NCI-H748 (cell line): ENCODE measurements around the gene TMEM234.

Experiments used
- DNase-seq: peaks from one replicate; lab custom pipeline; 2025; ENCODE audit not compliant: unreplicated experiment; lab: John Stamatoyannopoulos, UW

The TMEM234 gene

DNA sequence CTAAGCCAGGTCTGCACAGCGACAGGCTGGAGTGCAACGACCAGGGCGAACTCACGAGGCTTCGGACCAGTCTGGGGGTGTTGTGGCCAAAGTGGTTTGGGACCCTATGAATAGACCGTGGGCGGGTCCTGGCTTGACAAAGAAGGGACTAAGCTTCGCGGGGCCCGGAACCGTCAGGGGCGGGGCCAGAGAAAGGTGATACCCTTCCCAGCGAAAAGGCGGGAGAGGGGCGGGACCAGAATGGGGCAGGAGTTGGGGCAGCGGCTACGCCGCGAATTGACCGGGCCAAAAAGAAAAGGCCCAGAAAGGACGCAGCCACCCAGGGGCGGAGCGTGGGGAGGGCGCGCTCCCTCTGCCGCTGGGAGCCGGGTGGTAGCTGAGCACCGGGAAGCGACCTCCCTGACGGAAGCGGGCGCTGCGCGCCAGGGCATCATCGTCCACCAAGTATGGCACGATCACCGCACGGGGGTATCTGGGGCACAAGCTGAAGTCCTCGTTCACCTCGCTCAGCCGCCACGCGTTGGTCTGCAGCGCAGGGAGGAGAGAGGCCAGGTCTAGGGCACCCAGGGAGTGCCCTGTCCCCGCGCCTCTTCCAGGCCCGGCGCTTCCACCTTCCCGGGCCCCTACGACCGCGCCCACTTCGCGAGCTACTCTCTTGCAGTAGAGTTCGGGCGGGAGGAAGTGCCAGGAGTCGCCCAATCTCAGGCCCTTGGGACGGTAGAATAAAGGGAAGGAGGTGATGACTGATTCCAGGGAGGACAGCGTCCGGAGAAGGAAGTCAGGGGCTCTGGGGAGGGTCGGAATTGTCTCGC, 18.2 kb upstream of the TMEM234 start:
- peak; percentile 94 for DNase-seq

- DNase-seq: peak; percentile 73
These were observed 17.6 kb upstream of the TMEM234 start for GRCh38 chr1:32239790-32240139.

GRCh38 chr1:32239337-32239736, 17.2 kb upstream of the TMEM234 start:
- DNase-seq: peak; percentile 51

GRCh38 chr1:32234792-32235191, 12.6 kb upstream of the TMEM234 start:
- no peak for DNase-seq

DNA sequence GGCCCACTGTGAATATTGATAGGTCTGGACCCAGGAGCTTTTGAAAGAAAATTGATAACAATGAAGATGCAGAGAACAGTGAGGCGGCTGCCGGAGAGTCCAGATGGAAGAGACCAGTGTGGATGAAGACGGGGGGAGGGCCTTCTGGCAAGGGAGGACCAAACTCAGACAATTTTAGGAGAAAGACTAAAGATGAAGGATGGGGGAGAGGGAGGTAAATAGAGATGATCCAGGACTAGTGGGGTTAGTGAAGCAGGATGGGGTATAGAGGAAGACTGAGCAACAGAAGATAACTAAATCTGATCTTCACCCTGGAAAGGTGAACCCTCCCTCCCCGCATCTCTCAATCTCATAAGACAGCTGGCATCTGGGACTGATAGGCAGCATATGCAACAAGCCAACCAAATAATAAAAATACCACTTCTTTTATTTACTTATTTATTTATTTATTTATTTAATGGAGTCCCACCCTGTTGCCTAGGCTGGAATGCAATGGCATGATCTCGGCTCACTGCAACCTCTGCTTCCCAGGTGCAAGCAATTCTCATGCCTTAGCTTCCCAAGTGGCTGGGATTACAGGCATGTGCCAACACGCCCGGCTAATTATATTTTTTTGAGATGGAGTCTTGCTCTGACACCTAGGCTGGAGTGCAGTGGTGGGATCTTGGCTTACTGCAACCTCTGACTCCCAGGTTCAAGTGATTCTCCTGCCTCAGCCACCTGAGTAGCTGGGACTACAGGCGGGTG, 10.6 kb upstream of the TMEM234 start:
- no peak for DNase-seq

DNA sequence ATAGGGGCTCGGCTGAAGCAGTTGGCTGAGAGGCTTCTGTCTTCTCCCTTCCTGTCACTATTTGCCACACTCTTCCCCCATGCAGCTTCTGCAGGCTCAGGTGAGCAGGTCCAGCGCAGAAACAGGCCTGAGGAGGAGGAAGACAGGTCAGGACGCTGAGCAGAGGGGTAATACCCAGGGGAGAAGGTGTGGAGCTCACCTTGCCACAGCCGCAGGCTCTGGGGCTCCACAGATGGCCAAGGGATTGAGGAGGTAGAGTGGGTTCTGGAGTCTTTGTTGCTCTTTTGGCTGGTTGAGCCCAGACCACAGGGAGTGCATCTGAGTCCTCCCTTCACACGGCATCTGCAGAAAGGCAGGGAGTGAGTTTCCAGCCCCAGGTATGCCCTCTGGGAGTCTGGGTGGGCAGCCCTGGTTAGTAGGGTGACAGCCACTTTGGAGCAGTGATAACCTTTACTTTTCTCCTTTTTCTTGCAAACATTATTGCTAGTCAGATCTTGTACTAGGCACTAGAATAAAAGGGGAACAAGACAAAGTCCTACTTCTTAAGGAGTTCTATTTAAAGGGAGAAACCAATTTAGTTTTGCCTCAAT, 9.8 kb upstream of the TMEM234 start:
- no peak for DNase-seq

- DNase-seq: no peak
These were observed 6.6 kb upstream of the TMEM234 start for GRCh38 chr1:32228771-32229170.

- DNase-seq: no peak
These were observed 2.1 kb upstream of the TMEM234 start for GRCh38 chr1:32224285-32224684.

GRCh38 chr1:32223683-32224082, 1.5 kb upstream of the TMEM234 start:
- DNase-seq: no peak

DNA sequence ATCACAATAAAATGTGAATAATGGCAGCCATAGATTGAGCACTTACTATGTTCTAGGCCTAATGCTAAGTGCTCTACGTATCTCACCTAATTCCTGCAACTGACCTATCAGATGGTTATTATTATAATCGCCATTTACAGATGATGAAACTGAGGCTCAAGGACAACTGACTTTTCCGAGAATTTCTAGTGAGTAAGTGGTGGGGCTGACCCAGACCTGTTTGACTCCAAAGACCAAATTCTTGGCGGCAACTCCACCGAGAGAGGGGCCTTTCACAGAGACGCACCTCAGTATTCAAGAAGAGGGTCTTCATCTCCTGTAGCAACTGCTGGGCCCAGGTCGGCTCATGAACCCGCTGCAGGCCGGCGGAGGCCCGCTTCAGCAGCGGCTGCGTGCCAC, 573 bp downstream of the TMEM234 start:
- DNase-seq: no peak

DNA sequence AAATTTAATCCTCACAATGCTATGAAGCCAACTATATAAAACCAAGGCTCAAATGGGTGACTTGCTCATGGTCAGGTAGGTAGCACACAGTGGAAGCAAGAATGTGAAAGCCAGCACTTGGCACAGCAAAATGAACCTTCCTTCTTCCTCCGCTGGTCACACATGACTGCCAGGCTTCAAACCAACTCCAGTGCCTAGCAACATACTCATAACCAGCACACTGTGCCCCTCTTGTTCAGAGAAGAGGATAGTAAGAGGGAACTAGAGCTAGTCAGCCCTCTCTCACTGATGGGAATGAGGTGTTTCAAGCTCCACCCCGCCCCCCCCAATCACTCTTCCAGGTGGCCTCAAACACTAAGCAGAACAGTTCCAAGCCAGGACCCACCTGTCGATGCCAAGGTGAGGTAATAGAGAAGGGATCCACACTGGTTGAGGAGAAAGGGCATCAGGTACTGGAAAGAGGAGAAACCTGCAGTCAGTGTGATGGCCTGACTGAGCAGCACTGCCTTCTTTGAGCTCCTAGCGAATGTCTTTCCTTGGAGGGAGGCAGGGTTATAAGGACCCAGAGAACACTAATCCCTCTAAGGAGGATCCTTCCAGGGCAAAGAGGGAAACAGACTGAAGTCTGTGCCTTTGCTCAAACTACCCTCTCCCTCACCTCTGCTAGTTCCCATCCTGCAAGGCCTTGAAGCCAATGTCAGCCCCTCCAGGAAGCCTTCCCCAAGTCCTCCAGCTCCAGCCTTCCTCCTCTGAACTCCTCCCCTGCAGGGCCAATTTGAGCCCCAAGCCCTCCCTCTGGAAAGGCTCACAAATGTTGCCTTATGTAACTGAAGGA, 1.2 kb downstream of the TMEM234 start:
- no peak for DNase-seq

DNA sequence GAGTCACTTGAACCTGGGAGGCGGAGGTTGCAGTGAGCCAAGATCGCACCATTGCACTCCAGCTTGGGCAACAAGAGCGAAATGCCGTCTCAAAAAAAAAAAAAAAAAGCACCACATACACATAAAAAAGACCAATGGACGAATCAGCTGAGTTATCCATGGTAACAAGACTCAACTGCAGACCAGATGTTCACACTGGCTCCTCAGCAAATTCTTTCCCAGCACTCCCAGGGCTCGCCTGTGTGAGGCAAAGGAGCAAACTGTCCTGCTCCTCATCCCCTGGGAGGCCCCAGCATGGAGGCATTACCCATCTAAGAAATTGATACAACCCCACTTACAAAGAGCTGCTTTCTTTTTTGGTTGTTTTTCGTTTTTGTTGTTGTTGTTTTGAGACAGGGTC, 3.1 kb downstream of the TMEM234 start:
- DNase-seq: no peak

DNA sequence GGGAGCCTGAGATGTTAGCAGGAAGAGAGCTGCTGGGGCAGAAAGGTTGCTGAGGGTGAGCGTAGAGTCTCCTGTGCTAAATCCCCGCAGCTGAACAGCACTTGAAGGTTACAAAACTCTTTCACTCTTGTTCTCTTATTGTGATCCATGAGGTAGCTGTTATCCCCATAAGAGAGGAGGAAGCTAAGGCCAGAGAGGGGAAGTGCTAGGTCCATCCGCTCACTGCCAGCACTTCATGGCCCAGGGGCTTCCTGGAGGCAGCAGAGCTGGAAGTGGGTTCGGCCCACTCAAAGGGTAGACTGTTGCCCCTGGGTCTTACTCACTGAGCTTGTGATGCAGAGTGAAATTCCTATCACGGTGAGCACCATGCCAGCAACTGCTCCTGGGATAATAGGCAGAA, 5.6 kb downstream of the TMEM234 start:
- DNase-seq: no peak

GRCh38 chr1:32215629-32216480, 6.3 kb downstream of the TMEM234 start:
- DNase-seq: peak; percentile 56

DNA sequence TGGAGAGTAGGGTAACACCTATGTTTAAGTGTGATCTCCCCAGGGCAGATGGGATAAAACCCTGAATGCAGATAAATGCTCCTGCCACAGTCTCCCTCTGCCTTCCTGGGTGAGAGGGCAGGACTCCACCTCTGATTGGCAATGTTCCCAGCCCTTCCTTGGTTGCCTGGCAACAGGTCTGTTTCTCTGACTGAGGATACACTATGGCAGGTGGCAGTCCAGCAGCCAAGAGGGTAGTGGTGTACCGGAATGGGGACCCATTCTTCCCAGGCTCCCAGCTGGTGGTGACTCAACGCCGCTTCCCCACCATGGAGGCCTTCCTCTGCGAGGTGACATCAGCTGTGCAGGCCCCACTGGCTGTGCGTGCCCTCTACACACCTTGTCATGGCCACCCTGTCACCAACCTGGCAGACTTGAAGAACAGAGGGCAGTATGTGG, 13.2 kb downstream of the TMEM234 start, which contains the start of gene DCDC2B:
Gene DCDC2B (plus strand): TSS at position 199 of the 438 bp plus-strand sequence. CDS start 5 bp downstream, at position 204.
- DNase-seq: peak; percentile 87

DNA sequence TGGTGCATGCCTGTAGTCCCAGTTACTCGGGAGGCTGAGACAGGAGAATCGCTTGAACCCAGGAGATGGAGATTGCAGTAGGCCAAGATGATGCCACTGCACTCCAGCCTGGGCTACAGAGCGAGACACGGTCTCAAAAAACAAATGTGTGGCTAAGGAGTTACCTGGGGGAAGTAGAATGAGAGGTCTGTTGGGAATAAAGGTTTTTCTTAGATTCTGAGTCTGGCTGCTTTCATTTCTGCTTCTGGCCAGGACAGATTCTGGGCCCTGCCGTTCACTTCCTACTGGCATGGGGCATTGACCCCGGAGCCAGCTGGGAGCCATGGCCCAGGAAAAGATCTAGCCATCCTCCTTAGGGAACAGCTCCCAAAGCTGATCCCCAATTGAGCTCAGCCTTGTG, 13.7 kb downstream of the TMEM234 start:
- no peak for DNase-seq

GRCh38 chr1:32205401-32206370, 16.5 kb downstream of the TMEM234 start, which contains the start of gene IQCC:
IQCC (plus strand) TSS chr1:32205671; CDS start chr1:32205682, 11 bp downstream.
- DNase-seq: peak; percentile 96

DNA sequence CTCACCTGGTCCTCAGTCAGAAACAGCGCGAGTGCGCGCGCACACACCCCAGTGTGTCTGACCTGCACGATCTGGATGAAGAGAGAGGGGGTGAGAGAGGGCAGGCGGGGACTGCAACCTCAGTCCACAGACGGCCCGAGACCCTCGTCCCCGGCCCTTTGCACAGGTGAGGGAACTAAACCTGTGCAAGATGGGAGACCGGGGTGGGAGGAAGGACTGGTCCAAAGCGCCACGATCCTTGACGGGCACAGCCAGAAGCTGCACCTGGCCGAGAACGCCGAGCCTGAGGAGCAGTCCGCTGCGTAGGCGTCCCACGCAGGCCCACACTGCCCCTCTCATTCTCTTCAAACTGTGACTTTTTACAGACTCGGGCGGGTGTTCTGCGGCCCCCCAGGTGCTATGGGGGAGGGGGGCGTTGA, 17.2 kb downstream of the TMEM234 start:
- DNase-seq: peak; percentile 51
